HG03280 (cell line): ENCODE data around the gene MSI2.

ENCODE experiments used
- ATAC-seq: cut with Tn5 transposase; IDR thresholded peaks from one replicate; pipeline ENCODE4 v1.9.1; 2021; ENCODE audit warnings: mild to moderate bottlenecking, moderate library complexity; ENCODE audit not compliant: unreplicated experiment

MSI2 gene

DNA sequence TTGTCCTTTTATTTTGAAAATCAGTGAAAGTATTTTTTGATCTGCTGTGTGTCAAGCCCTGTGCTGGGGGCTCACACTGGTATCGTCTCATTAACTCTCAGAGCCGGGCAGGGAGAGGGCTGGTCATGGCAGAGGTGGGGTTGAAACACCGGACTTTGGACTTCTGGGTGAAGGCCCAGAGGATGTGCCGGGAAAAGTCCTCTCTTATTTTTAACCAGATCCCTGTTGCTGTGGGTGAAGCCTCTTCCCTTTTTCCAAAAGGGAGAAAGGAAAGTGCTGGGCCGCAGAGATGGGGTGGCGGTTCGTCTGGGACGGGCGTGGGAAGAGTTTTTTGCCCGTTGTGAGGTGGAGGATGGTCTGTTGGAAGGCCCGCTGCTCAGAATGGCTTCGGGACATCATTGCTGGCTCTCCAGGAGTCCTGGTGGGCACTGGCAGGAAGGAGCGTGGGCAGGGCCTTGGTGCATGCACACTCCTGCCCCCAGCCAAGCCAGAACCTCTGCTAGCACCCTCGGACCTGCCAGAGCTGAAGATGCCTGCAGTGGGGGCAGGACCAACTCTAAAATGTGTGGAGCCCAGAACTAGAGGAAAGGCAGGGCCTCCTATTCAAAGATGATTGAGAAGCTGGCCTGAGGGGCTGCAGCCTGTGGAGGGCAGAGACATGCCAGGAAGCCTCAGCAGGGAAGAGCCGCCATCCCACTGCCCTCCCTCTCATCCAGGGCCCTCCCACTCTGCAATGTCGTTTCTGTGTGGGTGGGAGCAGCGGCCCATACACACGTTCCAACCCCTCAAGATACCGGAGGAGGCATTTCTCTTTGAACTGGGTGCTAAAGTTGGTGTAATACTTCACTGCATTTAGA lies 275.6 kb downstream of the MSI2 start:
- ATAC-seq: no peak

DNA sequence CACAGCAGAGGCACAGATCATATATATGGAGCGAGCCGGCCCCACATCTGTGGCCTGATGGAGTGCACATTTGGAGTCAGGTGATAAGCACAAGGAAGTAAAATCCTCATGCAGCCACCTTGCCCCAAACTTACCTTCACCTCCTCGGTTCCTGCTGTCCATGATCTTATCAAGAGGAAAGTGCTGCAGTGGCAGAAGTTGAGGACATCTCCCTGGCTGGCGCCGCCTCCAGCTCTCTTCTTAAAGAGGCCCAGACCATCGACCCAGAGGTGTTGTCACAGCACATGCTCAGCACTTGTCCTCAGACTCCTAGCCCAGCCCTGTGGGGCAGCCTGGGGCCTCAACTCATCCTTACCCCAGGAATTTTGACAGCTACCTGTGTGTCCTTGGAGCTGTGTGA lies 276.2 kb downstream of the MSI2 start:
- no peak for ATAC-seq

DNA sequence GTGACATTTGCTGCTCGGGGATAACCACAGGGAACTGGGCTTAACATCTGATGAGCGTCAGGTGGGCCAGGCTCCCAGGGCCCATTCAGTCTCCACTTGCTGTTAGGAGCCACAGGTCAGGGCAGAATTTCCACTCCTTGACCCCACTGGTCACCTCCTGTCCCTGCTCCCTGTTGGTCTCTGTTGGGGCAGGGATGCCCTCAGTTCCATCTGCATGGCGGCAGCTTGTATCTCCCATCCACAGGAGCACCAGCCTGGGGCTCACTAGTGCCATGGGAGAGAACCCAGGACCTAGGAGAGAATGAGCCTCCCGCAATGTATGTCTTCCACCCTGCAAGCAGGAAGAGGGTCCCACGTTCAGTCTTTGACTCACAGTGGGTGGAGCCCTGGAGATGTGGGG lies 276.6 kb downstream of the MSI2 start:
- no peak for ATAC-seq

DNA sequence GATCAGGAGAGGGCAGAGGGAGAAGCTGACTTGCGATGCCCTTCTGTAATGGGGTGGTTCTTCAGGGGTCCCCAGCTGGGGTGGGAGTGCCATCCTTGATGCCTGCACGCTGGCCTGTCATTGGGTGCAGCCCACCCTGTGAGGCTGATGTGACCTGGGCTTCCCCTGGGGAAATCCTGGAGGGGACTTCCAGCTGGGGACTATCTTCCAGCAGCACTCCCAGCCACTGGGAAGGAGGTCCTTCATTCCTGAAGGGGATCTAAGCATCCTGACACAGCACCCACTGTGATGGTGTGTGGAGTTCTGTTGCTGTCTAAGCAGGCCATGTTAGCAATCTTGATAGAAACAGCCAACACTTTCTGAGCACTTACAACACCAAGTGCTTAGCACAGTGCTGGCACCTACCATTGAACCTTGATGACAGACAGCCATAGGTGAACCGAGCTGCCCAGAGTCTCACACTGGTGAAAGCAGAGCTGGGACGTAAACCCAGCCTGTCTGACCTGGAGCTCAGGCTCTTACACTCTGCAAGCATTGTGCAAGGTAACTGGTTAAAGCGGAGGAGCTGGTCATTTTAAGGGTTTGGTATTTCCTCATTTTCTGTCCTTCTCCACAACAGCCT lies 277.5 kb downstream of the MSI2 start:
- no peak for ATAC-seq

DNA sequence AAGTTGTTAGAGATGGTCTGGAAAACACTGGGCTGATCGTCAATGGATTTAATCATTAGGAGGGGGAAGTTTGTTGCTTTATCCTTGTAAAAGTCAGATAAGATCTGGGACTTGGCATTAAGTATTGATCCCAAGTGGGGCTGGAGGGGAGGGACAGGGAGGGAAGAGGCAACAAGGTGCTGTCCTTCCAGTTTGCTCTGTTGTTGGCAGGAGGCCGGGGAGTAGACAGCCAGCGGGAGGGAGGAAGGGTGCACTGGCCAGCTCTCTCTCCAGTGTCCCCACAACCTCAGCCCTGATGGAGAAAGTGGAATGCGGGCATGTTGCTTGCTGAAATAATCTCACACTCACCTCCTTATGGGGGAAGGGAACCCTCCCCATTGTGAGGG lies 278.5 kb downstream of the MSI2 start:
- no peak for ATAC-seq

DNA sequence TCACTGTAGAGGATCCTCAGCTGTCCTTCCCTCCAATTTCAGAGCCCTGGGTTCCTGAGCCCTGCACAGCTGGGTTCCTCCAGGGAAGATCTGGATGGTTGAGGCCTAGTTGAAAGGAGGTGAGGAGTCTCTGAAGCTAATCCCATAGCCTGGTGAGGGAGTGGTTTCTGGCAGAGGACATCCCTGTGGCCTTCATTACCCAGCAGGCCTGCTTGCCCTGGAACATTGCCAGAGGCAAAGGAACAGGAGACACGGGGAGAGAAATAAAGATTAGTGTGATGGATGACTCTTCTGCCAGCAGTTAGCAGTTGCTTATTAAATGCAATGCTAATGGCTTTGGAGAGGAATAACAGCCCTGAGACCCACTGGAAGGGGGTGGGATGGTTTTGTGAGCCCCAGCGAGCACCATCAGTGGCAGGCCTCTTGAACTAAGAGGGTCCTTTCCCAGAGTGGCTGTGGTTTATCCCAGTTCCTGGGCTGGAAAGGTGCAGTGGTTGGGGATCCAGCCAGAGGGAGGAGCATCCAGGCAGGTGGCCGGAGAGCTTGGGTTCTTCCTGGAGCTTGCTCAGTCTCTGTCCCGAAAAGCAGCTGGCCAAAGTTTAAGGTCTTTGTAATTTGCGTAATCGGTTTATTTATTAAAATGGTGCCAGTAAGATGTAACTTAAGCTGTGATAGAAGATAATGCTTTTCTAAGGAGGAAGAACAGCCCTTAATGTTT lies 279.1 kb downstream of the MSI2 start:
- no peak for ATAC-seq

DNA sequence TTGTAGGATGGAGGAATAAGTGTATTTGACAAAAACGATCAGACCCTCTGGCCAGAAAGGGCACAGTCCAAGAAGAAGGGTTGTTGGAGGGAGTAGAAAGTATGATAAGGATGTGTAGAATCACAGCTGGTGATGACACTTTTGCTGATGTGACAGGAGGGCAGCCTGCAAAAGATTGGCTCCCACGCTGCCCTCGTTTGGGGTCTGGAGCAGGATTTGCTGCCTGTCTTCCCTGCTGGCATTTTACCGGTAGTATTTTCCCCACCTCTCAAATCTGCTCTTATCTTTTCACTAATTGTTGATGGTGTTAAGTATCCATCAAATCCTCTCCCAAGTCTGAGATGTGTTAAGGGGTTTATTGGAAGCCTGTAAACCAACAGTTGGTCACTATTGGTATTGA lies 280.0 kb downstream of the MSI2 start:
- ATAC-seq: no peak

DNA sequence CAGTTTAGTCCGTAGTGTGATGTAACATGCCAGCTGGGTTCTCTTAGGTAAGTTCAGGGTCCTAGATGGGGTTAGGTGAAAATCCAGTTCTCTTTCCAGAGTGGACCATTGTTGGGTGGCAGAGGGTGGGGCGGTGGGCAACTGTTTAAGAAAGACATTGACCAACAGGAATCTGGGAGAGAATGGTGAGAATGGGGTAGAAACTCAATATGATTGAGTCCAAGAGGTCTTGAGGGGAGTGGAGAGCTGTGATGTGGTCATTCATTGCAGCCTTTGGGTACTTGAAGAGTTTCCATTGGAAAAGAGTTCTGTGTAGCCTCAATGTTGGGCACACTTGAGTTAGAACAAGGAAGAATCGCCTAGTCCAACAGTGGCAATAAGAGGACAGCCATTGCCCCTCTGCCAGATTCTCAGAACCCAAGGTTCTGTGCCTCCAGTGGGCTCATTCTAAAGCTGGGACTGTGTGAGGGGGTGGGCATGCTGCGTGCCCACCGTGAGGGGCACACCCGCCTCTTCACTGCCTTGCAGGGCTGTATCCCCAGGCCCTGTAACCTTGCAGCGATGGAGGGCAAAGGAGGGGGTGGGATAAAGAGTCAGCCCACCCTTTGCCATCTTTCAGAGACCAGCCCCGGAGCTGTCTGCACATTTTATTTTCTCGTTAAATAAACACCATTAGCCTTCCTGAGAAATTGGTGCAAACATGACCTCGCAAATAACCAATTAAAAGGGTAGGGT lies 280.6 kb downstream of the MSI2 start:
- no peak for ATAC-seq

DNA sequence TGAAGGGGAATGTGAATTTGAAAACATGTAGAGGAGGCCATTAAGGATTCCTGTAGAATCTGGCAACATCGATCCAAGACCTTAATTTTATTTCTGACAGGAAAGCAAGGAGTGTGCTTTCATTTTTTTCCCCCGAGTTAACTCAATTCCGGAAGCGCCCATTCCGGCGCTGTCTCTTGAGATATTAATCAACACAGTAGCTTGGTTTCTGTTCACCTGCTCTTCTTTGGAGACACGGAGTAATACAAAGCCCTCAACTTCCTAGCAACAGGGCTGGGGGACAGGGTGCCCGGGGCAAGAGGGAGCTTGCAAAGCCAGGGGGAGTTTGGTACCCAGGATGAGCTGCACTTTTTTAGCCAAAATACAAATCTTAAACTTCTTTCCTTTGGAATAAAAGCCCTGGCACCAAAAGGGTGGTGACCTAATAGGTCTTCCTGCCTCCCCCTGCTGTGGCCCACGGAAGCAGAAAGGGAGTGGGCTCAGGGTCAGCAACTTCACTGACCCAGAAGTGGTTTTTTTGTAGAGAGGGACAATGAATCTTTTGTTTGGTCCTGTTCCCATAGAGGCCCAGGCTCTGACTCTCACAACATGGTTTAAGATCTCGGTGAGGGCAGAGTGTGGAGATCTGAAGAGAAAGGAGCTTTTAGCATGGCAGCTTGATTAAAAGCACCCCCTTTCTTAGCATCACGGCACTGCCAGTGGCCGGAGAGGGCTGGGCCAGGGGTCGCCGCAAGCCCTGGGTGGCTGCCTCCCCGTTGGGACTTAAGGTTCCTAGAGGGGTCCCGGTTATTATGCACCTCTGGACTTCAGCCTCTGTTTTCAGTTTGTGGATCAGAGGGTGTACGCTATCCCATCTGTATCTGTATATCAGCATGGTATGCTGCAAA lies 281.4 kb downstream of the MSI2 start:
- no peak for ATAC-seq

DNA sequence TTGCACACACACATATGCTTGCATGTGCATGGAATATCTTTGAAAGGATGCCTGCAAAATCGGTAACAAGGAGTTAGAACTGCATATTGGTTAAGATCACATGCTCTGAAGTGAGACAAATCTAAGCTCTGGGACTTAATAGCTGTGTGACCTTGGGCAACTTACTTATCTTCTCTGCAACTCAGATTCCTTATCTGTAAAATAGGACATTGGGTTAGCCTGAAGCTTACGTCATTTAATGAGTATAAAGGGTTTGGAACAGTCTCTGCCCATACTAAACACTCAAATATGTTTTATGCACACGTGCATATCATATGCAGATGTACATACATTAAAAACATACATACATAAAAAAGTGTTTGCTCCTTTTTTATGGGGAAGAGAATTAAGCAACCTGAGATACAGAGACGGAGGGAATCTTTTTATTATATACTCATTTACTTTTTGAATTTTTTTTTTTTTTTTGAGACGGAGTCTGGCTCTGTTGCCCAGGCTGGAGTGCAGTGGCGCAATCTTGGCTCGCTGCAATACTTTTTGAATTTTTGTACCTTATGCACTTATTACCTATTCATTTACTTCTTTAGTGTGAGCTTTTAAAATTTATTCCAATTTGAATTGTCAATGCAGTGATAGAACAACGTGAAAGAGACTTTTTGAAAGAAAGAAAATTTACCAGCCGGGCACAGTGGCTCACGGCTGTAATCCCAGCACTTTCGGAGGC lies 282.6 kb downstream of the MSI2 start:
- no peak for ATAC-seq

DNA sequence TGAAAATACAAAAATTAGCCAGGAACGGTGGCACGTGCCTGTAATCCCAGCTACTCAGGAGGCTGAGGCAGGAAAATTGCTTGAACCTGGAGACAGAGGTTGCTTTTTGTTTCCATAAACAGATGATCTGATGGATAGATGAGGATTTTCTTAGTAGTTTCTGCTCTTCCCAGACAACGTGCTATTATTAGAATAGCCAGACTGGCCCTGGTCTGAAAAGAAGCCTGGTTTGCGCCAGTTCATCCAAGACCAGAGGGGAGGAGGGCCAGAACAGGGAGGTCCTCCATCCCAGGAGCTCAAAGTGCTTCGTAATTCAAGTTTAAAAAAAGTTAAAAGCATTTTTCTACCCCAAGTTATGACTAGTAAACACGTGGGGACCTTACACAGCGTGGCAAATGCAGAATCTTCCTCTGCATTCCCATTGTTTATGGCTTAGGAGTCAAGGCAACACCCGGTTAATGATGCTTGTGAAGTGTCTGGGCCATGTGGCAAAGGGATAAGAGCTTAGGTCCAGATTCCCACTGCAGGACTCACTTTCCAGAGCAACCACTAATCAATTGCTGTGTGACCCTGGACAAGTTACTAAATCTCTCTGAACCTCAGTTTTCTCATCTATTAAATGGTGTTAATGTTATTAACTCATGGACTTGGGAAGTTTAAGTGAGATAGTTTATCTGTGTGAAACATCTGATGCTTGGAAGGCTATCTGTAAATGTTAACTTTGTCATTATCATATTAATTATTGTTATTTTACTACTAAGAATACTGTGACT lies 283.4 kb downstream of the MSI2 start:
- no peak for ATAC-seq

DNA sequence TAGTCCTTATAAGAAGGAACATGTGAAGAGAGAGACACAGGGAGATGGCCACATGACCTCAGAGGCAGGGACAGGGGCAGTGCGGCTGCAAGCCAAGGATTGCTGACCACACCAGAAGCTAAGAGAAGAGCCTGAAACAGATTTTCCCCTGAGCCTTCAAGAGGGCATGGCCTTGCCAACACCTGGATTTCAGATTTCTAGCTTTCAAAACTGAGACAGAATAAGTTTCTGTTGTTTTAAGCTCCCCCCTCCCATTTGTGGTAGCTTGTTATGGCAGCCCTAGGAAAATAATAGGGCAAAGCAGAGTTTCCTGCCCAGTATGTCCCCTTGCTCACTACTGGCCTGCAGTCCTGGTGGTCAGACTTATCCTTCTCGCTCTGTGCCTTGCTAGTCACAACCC lies 284.3 kb downstream of the MSI2 start:
- no peak for ATAC-seq

DNA sequence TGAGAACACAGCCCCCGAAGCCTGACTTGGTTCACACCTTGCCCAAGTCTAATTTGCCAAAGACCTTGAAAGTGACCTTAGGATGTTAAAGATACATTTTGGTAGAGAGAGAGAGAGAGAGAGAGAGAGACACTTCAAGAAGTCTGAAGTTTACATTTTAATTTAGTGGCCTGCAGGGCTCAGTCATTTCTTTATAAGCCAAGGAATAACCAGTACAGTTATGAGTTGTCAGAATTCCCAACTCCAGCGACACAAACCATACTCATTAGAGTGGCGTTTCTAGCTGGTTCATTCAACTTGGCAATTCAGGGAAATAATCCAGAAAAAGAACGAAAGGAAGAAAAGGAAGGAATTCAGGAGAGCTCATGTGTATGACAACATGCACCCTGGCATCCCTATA lies 284.7 kb downstream of the MSI2 start:
- no peak for ATAC-seq

DNA sequence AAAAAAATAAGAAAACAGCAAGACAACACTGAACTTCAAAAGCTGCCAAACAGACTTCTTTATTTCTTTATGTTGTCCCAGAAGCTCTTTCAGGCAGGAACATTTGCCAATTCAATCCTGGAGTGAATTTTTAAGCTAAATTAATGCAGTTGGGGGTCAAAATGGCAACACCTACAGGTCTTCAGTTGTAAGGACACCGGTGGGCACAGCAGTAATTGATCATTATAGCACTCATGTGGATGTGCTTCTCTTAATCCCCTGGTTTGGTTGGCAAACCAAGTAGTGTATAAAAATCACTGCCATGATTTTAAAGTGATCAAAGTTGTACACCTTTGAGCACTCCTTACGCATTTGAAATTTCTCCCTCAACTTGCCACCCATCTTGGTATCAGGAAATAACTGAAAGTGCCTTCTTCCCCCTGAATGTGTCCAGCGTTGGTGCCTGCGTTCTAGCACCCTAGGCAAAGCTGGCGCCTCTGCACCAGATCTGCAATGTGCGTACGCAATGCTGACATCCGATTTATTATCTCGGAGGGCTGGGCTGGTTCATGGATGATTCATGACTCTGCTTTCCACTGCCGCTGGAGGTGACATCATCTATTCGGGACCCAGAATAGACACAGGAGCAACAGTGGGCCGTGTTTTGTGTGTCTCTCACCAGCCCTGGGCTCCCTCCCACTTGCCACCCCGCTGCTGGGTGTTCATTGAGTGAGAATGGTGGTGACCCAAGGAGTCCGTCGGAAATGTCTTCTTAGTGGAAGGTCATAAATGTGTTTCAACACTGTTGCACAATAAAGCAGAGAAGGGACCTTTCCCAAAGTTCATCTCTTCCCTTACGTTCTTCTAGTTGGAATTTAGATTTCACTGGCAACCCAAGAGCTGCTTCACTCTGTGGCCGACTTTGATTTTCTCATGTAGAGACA lies 285.4 kb downstream of the MSI2 start:
- no peak for ATAC-seq

DNA sequence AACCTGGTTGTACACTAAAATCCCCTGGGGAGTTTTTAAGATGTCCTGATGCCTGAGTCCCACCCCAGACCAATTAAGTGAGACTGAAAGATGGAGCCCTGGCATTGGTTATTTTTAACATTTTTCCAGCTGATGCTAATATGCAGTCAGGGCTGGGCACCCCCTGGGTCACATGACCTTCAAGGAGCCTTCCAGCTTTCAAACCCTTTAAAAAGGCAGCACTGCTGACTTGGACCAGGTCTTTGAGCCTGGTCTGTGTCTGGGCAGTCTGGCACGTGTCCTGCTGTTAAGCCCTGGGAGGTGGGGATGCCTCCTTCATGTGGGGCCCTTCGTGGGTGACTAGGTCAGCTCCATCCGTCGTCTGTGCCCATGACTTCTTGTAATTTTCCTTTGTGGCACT lies 286.2 kb downstream of the MSI2 start:
- ATAC-seq: no peak

DNA sequence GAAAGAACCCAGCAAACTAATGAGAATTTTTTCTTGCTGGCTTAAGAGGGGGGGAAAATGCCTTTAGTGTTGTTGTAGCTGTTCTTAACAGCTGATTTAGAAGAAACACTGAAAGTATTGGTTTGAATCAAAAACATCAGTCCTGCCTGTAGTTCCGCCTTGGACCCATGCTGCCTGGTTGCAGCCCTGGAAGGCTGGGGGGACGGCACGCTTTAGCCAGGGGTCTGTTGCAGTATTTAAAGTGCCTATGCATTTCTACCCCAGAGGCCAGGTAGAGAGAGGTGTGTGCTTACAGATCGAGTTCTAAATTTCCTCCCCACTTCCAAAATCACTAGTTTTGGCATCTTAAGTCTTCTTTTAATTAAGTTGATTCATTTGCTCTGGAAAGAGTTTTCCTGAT lies 286.9 kb downstream of the MSI2 start:
- no peak for ATAC-seq

DNA sequence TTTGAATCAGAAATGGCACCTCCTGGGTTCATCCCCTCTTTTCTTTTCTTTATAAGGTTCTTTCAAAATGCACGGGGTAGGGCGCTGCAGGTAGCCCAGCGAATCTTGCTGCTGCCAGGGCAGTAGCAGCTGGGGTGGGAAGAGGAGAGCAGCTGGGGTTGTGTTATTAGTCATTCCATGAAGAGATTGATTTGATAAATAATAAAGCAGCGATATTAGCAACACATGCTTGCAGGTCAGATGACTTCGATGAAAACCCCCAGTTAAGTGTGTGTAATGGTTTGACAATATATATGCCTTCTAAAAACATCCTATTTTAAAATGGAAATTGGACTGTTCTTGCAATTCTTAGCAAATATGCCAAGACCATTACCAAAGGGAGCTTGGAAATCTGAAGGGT lies 288.1 kb downstream of the MSI2 start:
- no peak for ATAC-seq
